DND-41 (cell line): ENCODE results near the gene LSM4.

Experiments
- ATAC-seq: fragments of 200-7000 bp; cut with Tn5 transposase; 3 replicates; pipeline ENCODE4 v1.9.1; 2021; ENCODE audit warnings: low read depth; ENCODE audit not compliant: insufficient read depth
- DNase-seq: peaks from one replicate; pipeline ENCODE4 v3.0.0-alpha.2; 2020
- H2AFZ ChIP-seq: 2 replicates; pipeline ENCODE4 v1.6.0; 2012; ENCODE audit warnings: low read depth, low read length
- H3K27ac ChIP-seq: 2 replicates; pipeline ENCODE4 v1.5.1; 2012; ENCODE audit warnings: low read length, inconsistent platforms
- H3K27me3 ChIP-seq: fragments of 200-600 bp; sonication (generic); 2 replicates; pipeline ENCODE4 v1.6.0; 2012; ENCODE audit warnings: low read length, mild to moderate bottlenecking, inconsistent platforms; ENCODE audit not compliant: insufficient read depth, poor library complexity
- H3K36me3 ChIP-seq: 2 replicates; pipeline ENCODE4 v1.5.1; 2012; ENCODE audit warnings: low read length, inconsistent platforms; ENCODE audit not compliant: insufficient read depth
- H3K4me1 ChIP-seq: 2 replicates; pipeline ENCODE4 v1.5.1; 2012; ENCODE audit warnings: mild to moderate bottlenecking, low read length; ENCODE audit not compliant: insufficient read depth
- H3K4me2 ChIP-seq: 2 replicates; pipeline ENCODE4 v1.6.0; 2012; ENCODE audit warnings: mild to moderate bottlenecking, moderate library complexity, low read length, inconsistent platforms; ENCODE audit not compliant: insufficient read depth
- H3K4me3 ChIP-seq, 2 experiments: fragments of 200-600 bp in 1 of 2; shearing (Covaris generic) in 1 of 2; 2 replicates each; pipeline ENCODE4 v1.5.1; 2012 to 2016; ENCODE audit warnings: inconsistent platforms in 2 of 2, low read length in 2 of 2, mild to moderate bottlenecking in 2 of 2, low read depth in 1 of 2, moderate library complexity in 1 of 2
- H3K79me2 ChIP-seq: 2 replicates; pipeline ENCODE4 v1.6.0; 2012; ENCODE audit warnings: low read length, inconsistent platforms; ENCODE audit not compliant: insufficient read depth
- H3K9ac ChIP-seq: 2 replicates; pipeline ENCODE4 v1.6.0; 2012; ENCODE audit warnings: low read depth, mild to moderate bottlenecking, inconsistent platforms, low read length, moderate library complexity
- H3K9me3 ChIP-seq: 2 replicates; pipeline ENCODE4 v1.5.1; 2012; ENCODE audit warnings: low read length, moderate library complexity, mild to moderate bottlenecking, inconsistent platforms; ENCODE audit not compliant: insufficient read depth, severe bottlenecking
- H4K20me1 ChIP-seq: 2 replicates; pipeline ENCODE4 v1.6.0; 2012; ENCODE audit warnings: low read length; ENCODE audit not compliant: insufficient read depth
- EZH2 ChIP-seq: IDR thresholded peaks from 3 replicates; pipeline ENCODE4 v1.6.1; 2012; ENCODE audit warnings: borderline replicate concordance, low read depth, mild to moderate bottlenecking, moderate library complexity, low read length, inconsistent platforms; ENCODE audit not compliant: severe bottlenecking
- TF ChIP-seq, protein P1 (sequence below): IDR thresholded peaks from 2 replicates; pipeline ENCODE4 v1.5.1; 2012; ENCODE audit warnings: borderline replicate concordance, low read length, moderate library complexity, mild to moderate bottlenecking; ENCODE audit not compliant: poor library complexity, severe bottlenecking; ENCODE audit errors: extremely low read depth

The LSM4 gene

DNA sequence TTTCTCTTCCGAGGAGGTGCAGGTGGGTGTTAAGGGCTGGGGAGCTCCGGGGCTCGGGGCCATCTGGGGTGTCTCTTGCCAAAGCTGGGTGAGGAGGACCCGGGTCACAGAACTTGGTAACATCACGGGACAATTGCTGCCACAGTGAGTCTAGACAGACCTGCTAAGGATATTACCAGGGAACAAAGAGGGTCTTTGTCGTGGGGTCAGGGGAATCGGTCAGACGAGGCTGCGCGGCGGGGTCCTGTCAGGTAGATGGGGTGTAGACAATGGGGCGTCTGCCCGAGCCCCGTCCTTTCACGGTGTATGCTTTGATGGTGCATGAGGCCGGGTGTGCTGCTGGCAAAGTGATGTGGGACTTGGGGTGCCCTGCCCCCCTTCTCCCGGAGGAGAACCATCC is 25.3 kb upstream of the LSM4 start:
- TF ChIP-seq, protein P1, sequence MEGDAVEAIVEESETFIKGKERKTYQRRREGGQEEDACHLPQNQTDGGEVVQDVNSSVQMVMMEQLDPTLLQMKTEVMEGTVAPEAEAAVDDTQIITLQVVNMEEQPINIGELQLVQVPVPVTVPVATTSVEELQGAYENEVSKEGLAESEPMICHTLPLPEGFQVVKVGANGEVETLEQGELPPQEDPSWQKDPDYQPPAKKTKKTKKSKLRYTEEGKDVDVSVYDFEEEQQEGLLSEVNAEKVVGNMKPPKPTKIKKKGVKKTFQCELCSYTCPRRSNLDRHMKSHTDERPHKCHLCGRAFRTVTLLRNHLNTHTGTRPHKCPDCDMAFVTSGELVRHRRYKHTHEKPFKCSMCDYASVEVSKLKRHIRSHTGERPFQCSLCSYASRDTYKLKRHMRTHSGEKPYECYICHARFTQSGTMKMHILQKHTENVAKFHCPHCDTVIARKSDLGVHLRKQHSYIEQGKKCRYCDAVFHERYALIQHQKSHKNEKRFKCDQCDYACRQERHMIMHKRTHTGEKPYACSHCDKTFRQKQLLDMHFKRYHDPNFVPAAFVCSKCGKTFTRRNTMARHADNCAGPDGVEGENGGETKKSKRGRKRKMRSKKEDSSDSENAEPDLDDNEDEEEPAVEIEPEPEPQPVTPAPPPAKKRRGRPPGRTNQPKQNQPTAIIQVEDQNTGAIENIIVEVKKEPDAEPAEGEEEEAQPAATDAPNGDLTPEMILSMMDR = no peak
- no peak for TF ChIP-seq EZH2
- no peaks in the 10 kb centered on the region for H3K36me3 ChIP-seq
- H3K79me2 ChIP-seq = no peaks in the 10 kb centered on the region
- DNase-seq (no peak), ATAC-seq (no peak)
- no peak overlapping the region for H3K9ac ChIP-seq
- no peaks in the 10 kb centered on the region for H4K20me1 ChIP-seq
- no peak overlapping the region for H3K27ac ChIP-seq
- no peaks in the 10 kb centered on the region for H3K4me1 ChIP-seq
- no peak overlapping the region for H2AFZ ChIP-seq
- no peak overlapping the region for H3K4me3 ChIP-seq
- H3K4me2 ChIP-seq = no peak overlapping the region
- H3K27me3 ChIP-seq = no peaks in the 10 kb centered on the region
- H3K9me3 ChIP-seq = no peaks in the 10 kb centered on the region

GRCh38 chr19:18346091-18346490 is 23.2 kb upstream of the LSM4 start:
- Histone ChIP-seq H3K4me2 (no peak overlapping the region), H3K27ac (no peak overlapping the region), H4K20me1 (no peaks in the 10 kb centered on the region), H2AFZ (no peak overlapping the region), H3K9me3 (no peaks in the 10 kb centered on the region), H3K4me3 (no peak overlapping the region), H3K4me1 (no peaks in the 10 kb centered on the region), H3K36me3 (no peaks in the 10 kb centered on the region), H3K9ac (no peak overlapping the region), H3K27me3 (peaks cover 7% of the 10 kb centered on the region), H3K79me2 (no peaks in the 10 kb centered on the region)
- TF ChIP-seq EZH2 = no peak
- TF ChIP-seq, protein P1 = no peak
- no peak for ATAC-seq
- DNase-seq = no peak

- H3K4me1 ChIP-seq = peaks cover 7% of the 10 kb centered on the region
- no peaks in the 10 kb centered on the region for H3K9me3 ChIP-seq
- peaks cover 15% of the 10 kb centered on the region for H3K27me3 ChIP-seq
- H3K36me3 ChIP-seq = no peaks in the 10 kb centered on the region
- ATAC-seq (no peak), DNase-seq (no peak)
- H3K4me2 ChIP-seq = no peak overlapping the region
- TF ChIP-seq EZH2 = no peak
- TF ChIP-seq, protein P1 = no peak
- H2AFZ ChIP-seq = no peak overlapping the region
- H3K79me2 ChIP-seq = no peaks in the 10 kb centered on the region
- H4K20me1 ChIP-seq = no peaks in the 10 kb centered on the region
- no peak overlapping the region for H3K9ac ChIP-seq
- H3K4me3 ChIP-seq = no peak overlapping the region
- H3K27ac ChIP-seq = no peak overlapping the region
These were observed 22.4 kb upstream of the LSM4 start for GRCh38 chr19:18345296-18345695.

GRCh38 chr19:18344582-18344950 is 21.7 kb upstream of the LSM4 start:
- no peak overlapping the region for H3K9ac ChIP-seq
- no peak overlapping the region for H3K27ac ChIP-seq

More at GRCh38 chr19:18344582-18344950, 21.7 kb upstream of the LSM4 start:
- no peaks in the 10 kb centered on the region for H3K79me2 ChIP-seq
- TF ChIP-seq EZH2 = no peak
- TF ChIP-seq, protein P1 = no peak
- H3K36me3 ChIP-seq = no peaks in the 10 kb centered on the region
- H3K4me3 ChIP-seq = no peak overlapping the region
- H2AFZ ChIP-seq = no peak overlapping the region
- H4K20me1 ChIP-seq = no peaks in the 10 kb centered on the region
- no peak overlapping the region for H3K4me2 ChIP-seq
- H3K4me1 ChIP-seq = peaks cover 14% of the 10 kb centered on the region
- DNase-seq (no peak), ATAC-seq (no peak)
- H3K27me3 ChIP-seq = peaks cover 22% of the 10 kb centered on the region
- H3K9me3 ChIP-seq = no peaks in the 10 kb centered on the region
